Measurements from ENCODE around the gene ENOX1.

DNA sequence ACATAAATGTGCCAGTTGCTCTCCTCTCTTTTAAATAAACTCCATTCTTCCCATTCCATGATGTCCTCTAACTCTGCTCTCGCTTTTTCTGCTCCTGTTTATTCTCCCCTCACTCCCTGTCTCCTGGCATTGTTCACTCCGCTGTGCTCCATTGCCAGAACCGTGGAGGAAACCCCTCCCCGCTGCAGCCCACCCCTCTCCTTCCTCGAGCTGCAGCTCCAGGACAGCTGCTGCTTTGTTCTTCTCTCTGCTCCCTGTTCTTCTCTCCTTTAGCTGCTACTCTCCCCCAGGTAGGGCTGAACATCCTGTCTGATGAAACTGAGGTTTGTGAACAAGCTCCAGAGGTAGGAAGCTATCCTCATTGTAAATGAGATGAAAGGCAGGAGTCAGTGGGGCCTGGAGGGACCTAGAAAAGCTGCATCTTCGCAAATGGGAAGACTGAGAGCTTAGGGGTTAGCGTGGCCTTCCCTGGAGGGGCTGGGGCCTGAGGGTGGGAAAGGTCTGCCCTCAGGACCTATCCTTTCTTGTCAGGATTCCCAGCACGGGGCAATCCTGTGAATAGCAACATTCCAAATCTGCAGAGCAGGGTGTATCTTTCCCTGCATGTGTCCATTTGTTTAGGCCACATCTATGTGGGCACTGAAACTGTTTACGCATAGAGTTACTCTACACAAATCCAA is 519.7 kb downstream of the ENOX1 start:
- TF ChIP-seq CTCF (IDR thresholded peaks at IDR 0.05; ENCODE audit: low read depth, low read length) (no peak), EZH2phosphoT487 (IDR thresholded peaks at IDR 0.05; ENCODE audit: low read depth) (no peak)
